Thyroid gland (tissue), 4 donors: Measurements from ENCODE around the gene CRIP1. TPM values are rescaled to one million over a fixed set of nuclear protein-coding genes. Genes with fewer than 3 reads are reported as not detected.

Experiments used
- DNase-seq, 2 donors: peaks; one replicate each; pipeline ENCODE4 v3.0.0-alpha.2; 2019
- H3K27ac ChIP-seq, 3 donors: fragments of 200-600 bp; sonication (generic); 1 replicate in 2 of 3; 2 replicates in 1 of 3; pipeline ENCODE4 v1.5.1; 2016 to 2019; ENCODE audit warnings: mild to moderate bottlenecking in 1 of 3, moderate library complexity in 1 of 3
- H3K27me3 ChIP-seq: fragments of 200-600 bp; sonication (generic); one replicate; pipeline ENCODE4 v1.5.1; 2019
- H3K36me3 ChIP-seq, 2 donors: fragments of 200-600 bp; sonication (generic); one replicate each; pipeline ENCODE4 v1.5.1; 2016 to 2019
- H3K4me1 ChIP-seq, 2 donors: fragments of 200-600 bp; sonication (generic); one replicate each; pipeline ENCODE4 v1.5.1; 2017 to 2019
- H3K4me3 ChIP-seq, 3 donors: fragments of 200-600 bp; sonication (generic); replicated peaks in 1 of 3; 1 replicate in 2 of 3; 2 replicates in 1 of 3; pipeline ENCODE4 v1.5.1; 2016; ENCODE audit warnings: mild to moderate bottlenecking in 1 of 3
- H3K9me3 ChIP-seq: fragments of 200-600 bp; sonication (generic); one replicate; pipeline ENCODE4 v1.5.1; 2017
- CTCF ChIP-seq, 6 experiments: fragments of 200-600 bp in 3 of 6; fragments of 450-650 bp in 3 of 6; sonication (generic) in 3 of 6; IDR thresholded peaks; one replicate each; pipeline ENCODE4 v1.5.1; 2016 to 2019; ENCODE audit warnings: antibody characterized with exemption in 6 of 6, mild to moderate bottlenecking in 2 of 6, inconsistent platforms in 1 of 6, moderate library complexity in 1 of 6
- POLR2A ChIP-seq, 2 donors: fragments of 450-650 bp; IDR thresholded peaks; one replicate each; pipeline ENCODE4 v1.6.1; 2017; ENCODE audit warnings: antibody characterized with exemption in 2 of 2, mild to moderate bottlenecking in 2 of 2, moderate library complexity in 1 of 2
- WGBS, 2 donors: methylation state at CpG; one replicate each; pipeline ENCODE4 v1.1.5; 2017; 5-methylcytosine and 5-hydroxymethylcytosine counted together
- intact Hi-C: fragments of 100-400 bp; cut with DNase I; formaldehyde crosslinking; loops from one replicate; pipeline ENCODE4 v1.15.1; 2023
- total RNA-seq, 4 donors: library from RNA; depleted of rRNA; stranded (reverse); fragments of >200 nt; gene quantifications; one replicate each; pipeline ENCODE4 v1.2.3, GENCODE V29; 2016

CRIP1 gene
- total RNA-seq, 4 donors from 2014 or later: 6.0 to 30.8 (median 18.5) TPM

GRCh38 chr14:105525861-105526775 is 39.4 kb downstream of the CRIP1 start, which contains the start of gene TMEM121:
TSS of gene TMEM121 (plus strand) at chr14:105526583. CDS start at chr14:105528835, 2,252 bp downstream.
- TF ChIP-seq CTCF (IDR thresholded peaks at IDR 0.05) (no peak), POLR2A (IDR thresholded peaks at IDR 0.05) (no peak)
- peak; percentile 17 to 38 for DNase-seq
- intact Hi-C loops: loop anchor here (5.0 kb wide), 1 partner anchor 154 kb away; no protein-coding TSS in a partner anchor
- 2 to 3% methylated on average over 9 to 12 of the region's 88 CpGs for WGBS, 2 donors
- no peaks in the 10 kb centered on the region for H3K36me3 ChIP-seq
- H3K4me3 ChIP-seq: peak within 1 kb of the TSS in 2 of 3 donors; percentile 32 to 69
- H3K27ac ChIP-seq: no peak within 1 kb of the TSS
- peaks cover 15 to 24% of the 10 kb centered on the region in 2 donors for H3K4me1 ChIP-seq
- no peaks in the 10 kb centered on the region for H3K9me3 ChIP-seq
- no peaks in the 10 kb centered on the region for H3K27me3 ChIP-seq

GRCh38 chr14:105526776-105527380 is 40.2 kb downstream of the CRIP1 start:
- H3K27me3 ChIP-seq: no peaks in the 10 kb centered on the region
- H3K9me3 ChIP-seq: no peaks in the 10 kb centered on the region
- intact Hi-C loops: loop anchor here (5.0 kb wide), 1 partner anchor 155 kb away; no protein-coding TSS in a partner anchor
- peak in 1 of 2 donors; percentile 32 for DNase-seq
- peaks cover 15 to 24% of the 10 kb centered on the region in 2 donors for H3K4me1 ChIP-seq
- peak overlapping the region in 2 of 3 donors; percentile 32 to 69 for H3K4me3 ChIP-seq
- WGBS, 2 donors: 2 to 3% methylated on average over 6 to 9 of the region's 48 CpGs
- TF ChIP-seq CTCF (IDR thresholded peaks at IDR 0.05) (no peak), POLR2A (IDR thresholded peaks at IDR 0.05) (no peak)
- no peak overlapping the region for H3K27ac ChIP-seq
- no peaks in the 10 kb centered on the region for H3K36me3 ChIP-seq

- intact Hi-C loops: loop anchor here (5.0 kb wide), 1 partner anchor 155 kb away; no protein-coding TSS in a partner anchor
- H3K27ac ChIP-seq: no peak overlapping the region
- no peak for TF ChIP-seq POLR2A (IDR thresholded peaks at IDR 0.05)
- TF ChIP-seq CTCF (IDR thresholded peaks at IDR 0.05): no peak
- H3K36me3 ChIP-seq: no peaks in the 10 kb centered on the region
- H3K4me1 ChIP-seq: peaks cover 15 to 24% of the 10 kb centered on the region in 2 donors
- 8 to 26% methylated on average over 5 to 21 of the region's 23 CpGs for WGBS, 2 donors
- H3K27me3 ChIP-seq: no peaks in the 10 kb centered on the region
- DNase-seq: no peak
- H3K4me3 ChIP-seq: peak overlapping the region in 1 of 3 donors; percentile 69
- H3K9me3 ChIP-seq: no peaks in the 10 kb centered on the region
Observed at GRCh38 chr14:105527381-105527825, 40.7 kb downstream of the CRIP1 start.

- H3K4me1 ChIP-seq: peaks cover 15 to 24% of the 10 kb centered on the region in 2 donors
- peak overlapping the region; percentile 42 to 85 (median 69) for H3K4me3 ChIP-seq
- no peaks in the 10 kb centered on the region for H3K27me3 ChIP-seq
- peak; percentile 74 to 78 for DNase-seq
- no peaks in the 10 kb centered on the region for H3K9me3 ChIP-seq
- H3K36me3 ChIP-seq: no peaks in the 10 kb centered on the region
- peak overlapping the region in 2 of 3 donors; percentile 32 to 73 for H3K27ac ChIP-seq
- intact Hi-C loops: loop anchor here (5.0 kb wide), 1 partner anchor 156 kb away; no protein-coding TSS in a partner anchor
- 15 to 38% methylated on average over 11 to 17 of the region's 67 CpGs for WGBS, 2 donors
- peak; percentile 44 to 95 (median 81) for TF ChIP-seq CTCF (IDR thresholded peaks at IDR 0.05)
- TF ChIP-seq POLR2A (IDR thresholded peaks at IDR 0.05): peak in 1 of 2 donors; percentile 45
Observed at GRCh38 chr14:105527826-105528585, 41.3 kb downstream of the CRIP1 start.
